Spleen (tissue), 7 donors: ENCODE results near the gene CDX1.

Experiments used
- CTCF ChIP-seq, 11 experiments: fragments of 200-600 bp in 7 of 11; fragments of 450-650 bp in 4 of 11; sonication (generic) in 4 of 11; IDR thresholded peaks in 8 of 11; conservative IDR thresholded peaks in 3 of 11; 1 replicate in 7 of 11; 2 replicates in 4 of 11; pipeline versions ENCODE4 v1.4.0 to v1.8.0; 2016 to 2021; ENCODE audit warnings: antibody characterized with exemption in 11 of 11, inconsistent platforms in 4 of 11, mild to moderate bottlenecking in 1 of 11
- POLR2A ChIP-seq, 3 donors: fragments of 450-650 bp; IDR thresholded peaks; one replicate each; pipeline ENCODE4 v1.5.1; 2017; ENCODE audit warnings: antibody characterized with exemption in 3 of 3, mild to moderate bottlenecking in 1 of 3
- POLR2AphosphoS5 ChIP-seq, 3 donors: sonication (generic); formaldehyde crosslinking; IDR thresholded peaks; one replicate each; pipeline ENCODE4 v1.5.1; 2017; ENCODE audit warnings: antibody characterized with exemption in 3 of 3
- donor health status: DM: no; HTN: no; CAD: no; lungs with moderate emphysema.
- donor health status: DM: no; HTN: no; CAD: no.
- donor health status: DM: no; HTN: no; CAD: no.

DNA sequence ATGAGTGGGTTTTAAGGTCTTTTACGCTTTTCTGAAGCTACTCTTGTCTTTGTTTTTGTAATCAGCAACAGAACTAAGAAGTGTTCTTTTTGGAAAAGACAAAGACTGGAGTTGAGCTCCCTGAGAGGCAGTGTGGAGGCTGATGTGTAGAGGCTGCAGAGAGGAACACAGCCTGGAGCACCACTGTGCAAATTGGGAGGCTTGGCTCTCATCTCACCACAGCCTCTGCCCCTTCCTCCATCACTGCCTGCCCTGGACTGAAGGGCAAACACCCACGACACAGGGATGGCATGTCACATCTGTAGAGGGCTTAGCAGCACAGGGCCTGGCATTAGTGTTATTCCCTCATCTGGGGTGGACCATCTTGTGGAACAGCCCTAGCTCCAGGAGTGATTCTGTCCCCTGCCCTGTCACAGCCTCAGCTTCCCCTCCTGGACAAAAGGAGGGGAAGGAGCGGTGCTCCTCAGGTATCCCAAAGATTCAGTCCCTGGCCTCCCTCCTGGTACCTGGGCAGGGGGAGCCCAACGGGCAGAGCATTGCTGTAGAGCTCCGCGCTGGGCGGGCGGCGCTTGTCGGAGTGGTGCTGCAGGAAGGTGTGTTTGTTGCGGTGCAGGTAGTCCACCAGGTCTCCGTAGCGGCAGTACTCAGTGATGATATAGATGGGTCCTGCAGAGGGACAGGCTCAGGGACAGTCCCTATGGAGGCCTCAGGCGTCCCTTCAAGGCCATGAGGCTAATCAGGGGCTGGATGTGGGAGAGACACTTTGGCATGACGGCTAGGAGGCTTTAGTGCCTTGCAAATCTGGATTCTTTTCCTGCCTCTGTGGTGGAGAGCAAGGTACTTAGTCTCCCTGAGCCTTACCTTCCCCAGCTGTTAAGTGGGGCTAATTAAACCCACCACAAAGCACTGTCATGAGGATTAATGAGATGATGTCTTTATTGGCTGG is 43.8 kb upstream of the CDX1 start:
- TF ChIP-seq CTCF (IDR thresholded peaks at IDR 0.05 in 8 of 11, conservative IDR thresholded peaks at IDR 0.05 in 3 of 11) (no peak), POLR2AphosphoS5 (IDR thresholded peaks at IDR 0.05) (peak in 2 of 3 donors; percentile 15 to 53), POLR2A (IDR thresholded peaks at IDR 0.05) (no peak)
